HG03521 (cell line): ENCODE data around the gene RBP4.

Experiments used
- ATAC-seq: cut with Tn5 transposase; IDR thresholded peaks from one replicate; pipeline ENCODE4 v1.9.1; 2021; ENCODE audit warnings: mild to moderate bottlenecking, moderate library complexity; ENCODE audit not compliant: unreplicated experiment

RBP4 gene

DNA sequence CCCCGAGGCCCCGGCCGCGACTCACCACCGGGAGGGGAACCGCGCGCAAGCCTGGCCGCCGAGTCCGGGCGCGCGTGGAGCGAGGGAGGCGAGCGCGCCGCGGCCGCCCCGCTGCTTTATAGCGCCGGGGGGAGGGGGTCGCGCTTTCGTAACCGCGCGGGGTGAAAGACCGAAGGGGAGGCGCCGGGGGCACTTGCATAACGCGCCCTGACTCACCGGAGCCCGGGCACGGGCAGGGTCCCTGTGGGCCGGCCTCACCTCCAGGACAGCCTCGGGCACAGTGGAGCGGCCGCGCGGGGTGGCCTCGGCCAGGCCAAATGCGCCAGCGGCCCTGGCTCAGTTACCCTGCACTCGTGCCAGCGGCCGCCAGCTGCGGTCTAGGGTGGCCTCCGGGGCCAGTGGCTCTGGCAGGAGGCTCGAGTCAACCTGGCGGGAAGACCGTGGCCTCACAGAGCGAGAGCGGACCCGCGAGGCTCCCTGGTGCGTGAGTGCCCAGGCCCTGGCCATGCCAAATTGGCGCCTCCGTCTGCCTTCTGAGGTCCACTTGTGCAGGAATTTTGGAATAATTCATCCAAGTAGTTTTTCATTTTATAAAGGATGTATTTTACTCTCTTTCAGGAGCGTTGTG lies at the start of gene RBP4:
RBP4 (minus strand) TSS at position 90 of the 628 bp plus-strand sequence. CDS start 207 bp downstream, outside the sequence.
- no peak for ATAC-seq

DNA sequence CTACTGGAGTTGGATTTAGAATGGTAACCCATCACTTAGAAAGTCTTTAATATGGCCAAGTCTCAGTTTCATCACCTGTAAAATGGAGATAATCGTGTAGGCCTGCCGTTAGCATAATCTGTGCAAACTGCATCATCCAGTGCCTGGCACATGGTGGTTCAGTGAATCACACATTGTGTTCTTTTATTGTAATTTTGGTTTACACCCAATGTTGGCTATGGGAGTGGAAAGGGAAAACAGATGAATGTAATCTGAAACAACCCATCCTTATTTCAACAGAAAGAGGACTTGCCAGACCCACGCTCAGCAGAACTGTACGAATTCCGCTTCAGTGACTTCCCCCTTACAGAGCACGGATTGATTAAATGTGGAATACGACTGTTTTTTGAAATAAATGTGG lies 38.8 kb upstream of the RBP4 start:
- ATAC-seq = no peak

DNA sequence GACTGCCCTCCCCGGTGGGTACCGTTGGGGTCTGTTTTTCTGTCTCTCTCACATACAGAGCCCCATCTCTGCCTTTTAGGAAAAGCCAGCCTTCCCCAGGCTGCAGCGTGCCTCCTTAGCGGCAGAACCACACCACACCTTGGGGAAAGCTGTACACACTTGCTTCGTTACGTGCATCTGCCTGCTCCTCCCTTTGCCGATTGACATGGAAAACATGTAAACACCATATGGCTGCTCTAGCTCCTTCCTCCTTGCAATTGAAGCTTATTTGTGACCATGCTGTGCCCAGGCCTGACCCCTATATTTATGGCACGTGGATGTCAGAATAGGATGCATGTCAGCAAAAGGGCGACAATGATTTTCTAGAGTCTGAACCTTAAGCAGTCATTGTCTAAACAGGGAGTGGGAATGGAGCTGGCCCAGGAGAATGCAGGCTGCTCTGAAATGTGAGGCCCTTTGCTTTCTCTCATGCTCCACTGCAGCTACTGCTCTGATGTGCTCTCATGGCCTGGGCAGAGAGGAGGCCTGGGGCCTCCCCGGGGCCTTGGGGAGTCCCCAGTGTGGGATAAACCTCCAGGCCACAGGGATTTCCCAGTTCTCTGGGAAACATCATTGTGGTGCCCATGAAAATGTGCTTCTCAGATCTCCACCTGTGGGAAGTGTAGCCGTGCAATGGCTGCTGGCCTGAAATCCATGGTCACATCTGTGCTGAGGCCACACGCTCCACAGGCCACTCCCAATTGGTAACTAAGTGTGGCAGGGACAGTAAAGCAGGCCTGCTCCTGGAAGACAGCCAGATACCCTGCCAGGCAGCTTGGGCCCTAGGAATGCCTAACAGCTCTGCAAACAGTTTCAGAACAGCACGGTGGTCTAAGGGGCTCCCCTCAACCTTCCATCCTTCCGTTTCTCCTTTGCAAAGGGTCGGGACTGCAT lies 29.9 kb upstream of the RBP4 start:
- ATAC-seq = no peak

DNA sequence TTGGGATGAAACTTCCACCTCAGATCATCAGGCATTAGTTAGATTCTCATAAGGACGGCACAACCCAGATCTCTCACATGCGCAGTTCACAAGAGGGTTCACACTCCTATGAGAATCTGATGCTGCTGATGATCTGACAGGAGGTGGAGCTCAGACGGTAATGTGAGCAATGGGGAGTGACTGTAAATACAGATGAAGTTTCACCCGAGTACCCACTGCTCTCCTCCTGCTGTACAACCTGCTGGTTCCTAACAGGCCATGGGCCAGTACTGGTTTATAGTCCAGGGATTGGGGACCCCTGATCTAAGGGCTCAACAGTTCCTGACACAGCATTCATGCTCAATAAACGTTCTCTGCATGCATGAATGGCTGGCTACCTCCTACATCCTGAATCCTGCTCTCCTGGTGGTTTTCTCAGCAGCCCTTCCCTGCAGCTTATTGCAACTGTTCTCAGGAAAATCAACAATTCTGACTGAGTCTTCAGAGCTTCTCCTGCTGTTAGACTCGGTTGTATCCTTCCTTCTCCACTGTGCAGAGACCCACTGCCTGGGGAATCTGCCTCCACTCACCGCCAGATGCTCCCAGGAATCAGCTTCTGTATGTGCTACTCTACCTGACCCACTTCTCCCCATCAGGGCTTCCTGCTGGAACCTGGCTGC lies 28.7 kb upstream of the RBP4 start:
- ATAC-seq = no peak

DNA sequence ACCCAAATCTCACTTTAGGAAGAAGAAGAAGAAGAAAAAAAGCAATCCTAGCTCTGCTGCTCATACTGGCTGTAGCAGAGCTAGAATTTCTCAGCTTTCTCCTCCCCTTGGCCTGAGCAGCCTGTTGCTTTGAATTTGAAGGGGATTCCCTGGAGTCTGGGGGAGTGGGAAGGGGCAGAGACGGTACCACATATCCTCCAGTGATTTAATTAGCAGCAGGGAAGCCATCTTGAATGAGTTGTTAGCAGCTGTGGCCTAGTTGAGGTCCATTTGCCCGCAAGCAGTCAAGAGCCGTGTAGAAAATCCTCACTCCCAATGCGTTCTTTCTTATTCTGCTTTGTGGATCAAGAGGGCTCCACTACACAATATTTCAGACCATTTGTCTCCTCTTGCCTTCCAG lies 27.8 kb upstream of the RBP4 start:
- no peak for ATAC-seq

DNA sequence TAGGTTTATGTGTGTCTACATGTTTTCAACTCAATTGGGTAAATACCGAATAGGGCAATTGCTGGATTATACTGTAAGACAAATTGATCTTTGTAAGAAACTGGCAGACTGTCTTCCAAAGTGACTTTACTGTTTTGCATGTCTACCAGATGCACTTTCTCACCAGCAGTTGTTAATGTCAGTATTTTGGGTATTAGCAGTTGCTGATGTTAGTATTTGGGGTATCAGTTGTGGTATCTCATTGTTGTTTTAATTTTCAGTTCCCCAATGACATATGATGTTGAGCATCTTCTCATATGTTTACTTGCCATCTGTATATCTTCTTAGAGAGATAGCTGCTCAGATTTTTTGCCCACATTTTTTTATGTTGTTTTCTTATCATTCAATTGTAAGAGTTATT lies 21.9 kb upstream of the RBP4 start:
- no peak for ATAC-seq

DNA sequence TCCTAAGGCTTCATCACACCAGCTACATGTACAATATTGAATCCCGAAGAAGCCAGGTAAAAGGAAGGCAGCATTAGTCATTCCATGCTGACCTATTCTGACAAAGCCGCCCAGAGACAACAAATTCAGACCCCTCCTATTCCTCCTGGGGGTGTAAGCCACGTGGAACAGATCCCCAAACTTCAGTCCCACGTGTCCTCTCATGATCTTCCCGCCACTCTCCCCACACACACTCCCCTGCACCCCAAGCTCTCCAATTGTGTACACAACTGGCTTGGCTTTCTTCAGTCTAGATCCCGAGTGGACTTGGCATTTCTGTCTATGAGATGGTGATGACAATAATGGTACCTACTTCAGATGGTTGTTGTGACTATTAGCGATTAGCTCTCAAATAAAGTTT lies 19.9 kb upstream of the RBP4 start:
- ATAC-seq = no peak

DNA sequence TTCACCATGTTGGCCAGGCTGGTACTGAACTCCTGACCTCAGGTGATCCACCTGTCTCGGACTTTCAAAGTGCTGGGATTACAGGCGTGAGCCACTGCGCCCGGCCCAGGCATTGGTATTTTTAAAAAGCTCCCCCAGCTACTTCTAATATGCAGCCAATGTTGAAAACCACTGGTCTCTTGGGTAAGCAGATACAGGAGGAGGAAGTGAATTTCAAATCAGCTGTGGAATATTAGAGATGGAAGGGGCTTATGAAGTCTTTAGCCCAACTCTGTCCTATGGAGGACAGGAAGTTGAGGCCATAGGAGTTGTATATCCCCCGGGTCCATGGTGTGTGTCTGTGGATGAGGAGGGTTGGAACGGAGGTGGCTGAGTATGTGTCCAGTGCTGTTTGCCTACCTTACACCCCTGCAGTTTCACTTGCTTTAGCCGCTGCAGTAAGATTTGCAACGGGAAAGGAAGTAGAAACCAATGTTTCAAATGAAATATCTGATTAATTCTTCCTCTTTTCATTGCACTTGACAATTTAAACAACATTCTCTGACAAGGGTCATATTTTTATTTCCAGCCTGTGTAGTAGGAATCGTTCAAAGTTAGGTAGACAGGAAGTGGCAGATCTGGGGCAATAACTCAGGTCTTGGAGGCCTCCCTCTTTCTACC lies 14.7 kb upstream of the RBP4 start:
- ATAC-seq = no peak

DNA sequence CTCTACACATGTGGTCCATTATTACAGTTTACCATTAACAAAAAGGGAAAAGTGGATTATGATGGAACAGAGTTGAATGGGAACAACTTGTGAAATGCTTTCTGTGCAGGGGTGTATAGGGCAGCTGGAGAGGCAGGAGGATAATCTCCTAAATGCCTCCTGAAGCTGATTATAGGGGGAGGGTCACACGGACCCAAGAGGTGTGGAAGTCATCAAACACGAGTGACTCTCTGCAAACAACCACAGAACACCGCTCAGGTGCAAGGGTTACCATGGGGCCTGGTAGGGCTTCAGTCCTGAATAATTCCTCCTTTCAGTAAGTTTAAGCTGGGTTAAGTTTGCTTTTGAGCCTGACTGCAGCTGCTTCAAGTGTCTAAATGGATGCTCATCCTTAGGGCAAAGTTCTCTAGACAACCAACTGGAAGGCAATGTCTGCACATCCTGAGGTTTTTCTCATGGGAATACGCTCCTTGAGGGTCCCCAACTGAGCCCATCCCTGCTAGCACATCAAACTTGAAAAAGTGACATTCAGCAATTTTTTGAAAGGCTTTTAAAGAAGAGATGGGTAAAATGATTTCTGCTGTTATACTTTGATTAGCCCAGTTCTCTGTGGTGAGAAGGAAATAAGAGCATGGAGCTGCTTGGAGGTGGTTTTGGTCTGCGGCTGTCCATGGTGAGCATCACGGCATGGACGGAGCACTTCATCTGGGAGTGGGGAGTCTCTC lies 13.2 kb upstream of the RBP4 start:
- ATAC-seq = no peak

DNA sequence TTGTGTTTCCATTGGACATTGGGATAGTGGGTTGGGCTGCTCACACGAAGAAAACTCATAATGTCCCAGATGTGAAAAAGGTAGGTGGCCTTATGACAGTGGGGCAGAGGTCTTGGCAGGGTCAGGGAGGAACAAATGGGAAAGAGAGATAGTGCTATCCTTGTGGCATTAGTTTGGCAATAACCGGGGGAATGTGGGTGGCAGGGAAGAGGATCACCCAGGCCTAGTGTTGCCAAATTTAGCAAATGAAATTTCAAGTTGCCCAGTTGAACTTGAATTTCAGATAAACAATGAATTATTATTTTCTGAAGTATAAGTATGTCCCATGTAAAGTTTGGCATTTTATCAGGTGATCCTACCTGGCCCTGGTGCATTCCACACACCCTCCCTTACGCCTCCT lies 12.1 kb upstream of the RBP4 start:
- ATAC-seq = no peak

DNA sequence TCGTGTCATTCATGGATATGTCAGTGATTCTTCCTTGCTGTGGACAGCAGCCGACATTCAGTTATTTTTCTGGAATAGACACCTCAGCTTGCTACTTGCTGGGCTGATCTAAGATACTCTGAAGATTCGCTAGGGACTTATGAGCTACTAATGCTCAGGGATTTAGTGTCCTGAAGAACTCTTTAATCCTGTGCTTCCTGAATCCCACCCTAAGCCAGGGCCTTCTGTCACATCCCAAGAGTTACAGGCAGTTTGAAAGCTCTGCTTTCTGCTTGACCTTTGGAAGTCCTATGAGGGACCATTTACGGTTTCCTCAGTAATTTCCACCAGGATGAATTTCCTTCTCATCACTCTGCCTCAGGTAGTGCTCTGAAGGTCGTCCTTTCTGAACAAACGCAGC lies 11.3 kb upstream of the RBP4 start, which contains the start of gene PDE6C:
PDE6C (plus strand) TSS at position 227 of the 400 bp plus-strand sequence. CDS start 189 bp downstream, outside the sequence.
- no peak for ATAC-seq

DNA sequence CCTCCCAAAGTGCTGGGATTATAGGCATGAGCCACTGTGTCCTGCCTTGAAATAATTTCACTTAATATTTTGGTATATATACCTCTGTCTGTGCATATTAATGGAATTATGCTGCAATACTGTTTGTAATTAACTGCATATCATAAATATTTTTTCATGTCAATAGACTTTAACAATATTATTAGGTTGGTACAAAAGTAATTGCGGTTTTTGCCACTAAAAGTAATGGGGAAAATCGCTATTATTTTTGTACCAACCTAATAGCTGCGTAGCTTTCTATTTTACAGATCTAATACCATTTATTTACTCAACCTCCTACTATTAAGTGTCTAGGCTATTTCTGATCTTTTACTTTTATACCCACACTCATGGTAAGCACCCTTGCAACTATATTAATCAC lies 7.4 kb upstream of the RBP4 start:
- ATAC-seq = no peak

DNA sequence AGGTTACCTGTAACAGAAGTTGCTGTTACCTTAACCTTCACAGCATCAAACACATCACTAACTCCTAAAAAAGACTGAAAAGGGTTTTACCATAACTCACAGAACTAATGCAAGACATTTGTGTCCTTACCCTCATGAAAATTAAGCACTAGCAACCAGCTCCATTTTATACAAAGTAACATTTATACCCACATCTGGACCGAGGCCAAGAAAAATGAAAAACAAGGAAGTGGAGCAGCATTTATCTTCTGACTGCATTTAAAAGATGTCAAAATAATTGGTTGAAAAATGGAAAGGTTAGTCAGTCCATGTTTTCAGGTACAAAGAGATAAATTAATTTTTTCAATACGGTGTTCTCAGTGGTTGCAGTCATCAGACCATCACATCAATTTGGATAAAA lies 3.1 kb upstream of the RBP4 start:
- ATAC-seq = no peak

DNA sequence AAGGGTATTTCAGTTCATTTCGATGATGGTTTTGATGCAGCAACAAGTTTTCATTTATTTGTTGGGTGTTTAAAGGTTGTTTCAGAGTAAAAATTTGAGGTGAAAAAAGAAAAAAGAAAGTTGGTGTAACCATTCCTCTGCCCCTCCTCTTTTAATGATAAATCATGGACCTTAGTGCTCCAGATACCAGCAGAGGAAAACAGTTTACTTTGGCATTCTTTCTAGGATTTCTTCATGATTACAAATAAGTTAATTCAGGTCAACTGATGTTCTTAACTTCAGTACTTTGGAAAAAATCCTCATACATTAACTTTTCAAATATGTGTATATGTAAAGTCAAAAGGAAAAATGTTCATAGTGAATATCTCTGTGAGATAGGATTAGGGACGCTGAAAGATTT lies 2.0 kb upstream of the RBP4 start:
- ATAC-seq = no peak

DNA sequence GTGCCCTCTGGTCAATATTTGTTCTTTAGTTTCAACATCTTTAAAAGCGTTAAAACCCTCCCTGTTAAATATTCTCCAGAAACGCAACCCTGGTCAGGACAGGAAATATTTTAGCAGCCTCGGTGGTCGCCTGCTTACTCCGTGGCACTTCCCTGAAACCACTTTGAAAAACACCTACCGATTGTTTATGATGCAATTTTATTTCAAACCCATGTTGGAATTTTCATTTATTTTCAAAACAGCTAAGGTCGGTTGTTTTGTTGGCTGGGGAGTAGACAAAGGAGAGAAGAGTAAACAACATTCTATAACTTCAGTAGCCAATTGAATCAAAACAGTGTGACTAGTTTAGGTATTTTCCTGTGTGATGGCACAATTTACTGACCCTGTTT lies 733 bp upstream of the RBP4 start:
- ATAC-seq = no peak

DNA sequence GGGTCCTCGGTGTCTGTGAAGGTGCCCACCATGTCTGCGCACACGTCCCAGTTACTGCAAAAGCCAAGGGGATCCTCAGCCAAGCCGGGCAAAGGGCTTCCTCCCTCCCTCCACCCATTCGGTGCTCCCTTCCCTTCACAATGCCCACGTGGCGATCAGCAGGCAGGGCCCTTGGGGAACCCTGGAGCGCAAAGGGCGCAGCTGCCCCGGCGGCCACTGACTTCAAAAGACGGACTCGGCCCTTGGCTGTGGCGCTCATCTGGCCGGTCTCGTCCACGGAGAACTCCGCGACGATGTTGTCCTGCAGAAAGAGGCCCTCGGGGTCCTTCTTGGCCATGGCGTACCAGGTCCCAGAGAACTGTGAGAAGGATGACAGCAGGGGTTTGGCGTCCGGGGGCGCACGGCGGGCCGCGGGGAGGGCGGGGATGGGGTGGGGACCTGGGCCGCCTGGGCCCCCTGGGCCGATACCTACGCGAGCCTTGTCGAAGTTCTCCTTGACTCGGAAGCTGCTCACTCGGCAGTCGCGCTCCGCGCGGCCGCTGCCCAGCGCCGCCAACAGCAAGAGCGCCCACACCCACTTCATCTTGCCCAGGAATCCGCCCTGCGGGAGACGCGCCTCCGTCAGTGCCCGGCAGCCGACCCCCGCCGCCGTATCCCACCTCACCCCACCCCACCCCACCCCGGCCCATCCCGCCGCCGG lies 439 bp downstream of the RBP4 start:
- ATAC-seq = no peak

DNA sequence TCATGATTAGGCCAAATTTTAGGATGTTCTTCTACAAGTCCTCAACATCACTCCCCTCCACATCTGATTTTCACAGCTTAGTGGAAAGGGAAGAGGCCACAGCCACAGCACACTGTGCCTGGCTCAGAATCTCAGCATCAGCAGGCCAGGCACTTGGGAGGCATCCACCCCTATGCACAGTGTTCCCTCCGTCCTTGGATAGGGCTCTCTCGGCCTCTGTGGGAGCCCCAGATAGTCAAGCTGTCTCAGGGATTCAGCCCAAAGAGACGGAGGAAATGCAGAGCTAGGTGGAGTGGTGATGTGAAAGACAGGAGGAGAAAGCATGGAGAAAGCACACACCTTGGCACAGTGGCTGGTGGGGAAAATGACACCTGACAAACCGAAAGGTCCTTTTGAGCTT lies 1.3 kb downstream of the RBP4 start:
- no peak for ATAC-seq

DNA sequence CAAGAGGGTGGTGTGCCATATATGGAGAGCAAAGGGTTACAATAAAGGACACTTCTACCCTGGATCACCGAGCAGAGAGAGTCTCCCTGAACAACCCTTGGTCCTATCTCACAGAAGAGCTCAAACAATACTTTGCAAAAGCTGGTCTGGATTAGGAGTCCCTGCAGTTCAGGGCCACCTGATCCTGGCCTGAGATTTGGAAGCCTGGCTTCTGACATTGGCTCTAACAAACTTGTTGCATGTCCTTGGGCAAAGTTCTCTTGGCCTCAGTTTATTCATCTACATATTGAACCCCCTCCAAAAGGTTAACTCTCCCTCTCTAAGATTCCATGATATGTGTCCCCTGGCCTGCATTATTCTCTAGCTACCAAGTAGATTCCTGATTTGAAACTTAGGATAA lies 1.7 kb downstream of the RBP4 start:
- ATAC-seq = no peak

DNA sequence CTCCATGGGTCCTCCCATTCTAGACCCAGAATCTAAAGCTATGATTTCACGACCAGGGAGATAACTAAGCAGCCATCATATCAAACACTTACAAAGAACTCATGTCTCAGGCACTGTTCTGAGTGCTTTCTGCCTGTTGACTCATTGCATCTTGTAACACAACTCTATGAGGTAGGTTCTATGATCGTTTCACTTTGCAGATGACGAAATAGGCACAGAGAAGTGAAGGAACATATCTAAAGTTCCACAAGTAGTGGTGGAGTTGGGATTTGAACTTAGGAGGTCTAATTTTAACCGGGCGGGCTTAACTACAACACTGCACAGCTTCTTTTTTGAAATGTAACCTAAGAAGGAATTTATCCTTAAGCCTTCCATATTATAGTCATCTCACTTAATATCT lies 2.9 kb downstream of the RBP4 start:
- no peak for ATAC-seq

DNA sequence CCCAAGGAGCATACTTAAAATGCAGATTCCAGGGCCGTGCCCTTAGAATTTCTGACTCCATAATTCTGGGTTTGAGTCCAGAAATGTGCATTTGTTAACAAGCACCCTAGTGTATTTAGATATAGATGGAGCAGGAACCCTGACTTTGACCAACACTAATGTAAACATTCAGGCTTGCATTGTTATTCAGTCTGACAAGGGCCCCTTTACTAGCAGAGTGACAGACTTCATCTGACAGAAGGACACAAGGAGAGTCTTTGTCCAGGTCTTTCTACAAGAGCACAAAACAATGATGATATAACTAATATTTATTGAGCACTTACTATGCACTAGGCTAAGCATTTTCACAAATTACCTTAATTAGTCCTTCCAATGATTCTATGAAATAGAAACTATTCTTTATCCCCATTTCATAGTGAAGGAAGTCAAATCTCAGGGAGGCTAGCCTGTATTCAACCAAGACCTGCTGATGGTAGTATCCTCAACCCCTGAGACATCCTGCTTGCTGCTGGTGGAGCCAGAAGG lies 3.9 kb downstream of the RBP4 start:
- no peak for ATAC-seq
